Kidney epithelial cell (primary cell): ENCODE data around the gene TMEM80. TPM values are rescaled to one million over a fixed set of nuclear protein-coding genes. Genes with fewer than 3 reads are reported as not detected.

ENCODE experiments used
- DNase-seq: peaks from one replicate; pipeline ENCODE4 v3.0.0-alpha.2; 2010; ENCODE audit warnings: low read depth
- H3K27me3 ChIP-seq: 2 replicates; pipeline ENCODE4 v1.6.0; 2011; ENCODE audit warnings: low read length; ENCODE audit not compliant: control insufficient read depth, insufficient read depth
- H3K36me3 ChIP-seq: 2 replicates; pipeline ENCODE4 v1.5.1; 2011; ENCODE audit warnings: low read length; ENCODE audit not compliant: control insufficient read depth, insufficient read depth
- H3K4me3 ChIP-seq: 2 replicates; pipeline ENCODE4 v1.5.1; 2011; ENCODE audit warnings: low read depth, mild to moderate bottlenecking, control low read depth, low read length
- total RNA-seq: library from RNA; depleted of rRNA; stranded (reverse); fragments of >200 nt; gene quantifications from 2 replicates; pipeline ENCODE4 v1.2.3, GENCODE V29; 2015
- TF ChIP-seq, protein P1 (sequence below): IDR thresholded peaks from 2 replicates; pipeline ENCODE4 v1.5.1; 2011; ENCODE audit warnings: mild to moderate bottlenecking, moderate library complexity, low read length, control low read depth, inconsistent platforms; ENCODE audit not compliant: insufficient read depth, poor library complexity, severe bottlenecking

The TMEM80 gene
- total RNA-seq, 1 donor from 2014 or later: 28.5 TPM

DNA sequence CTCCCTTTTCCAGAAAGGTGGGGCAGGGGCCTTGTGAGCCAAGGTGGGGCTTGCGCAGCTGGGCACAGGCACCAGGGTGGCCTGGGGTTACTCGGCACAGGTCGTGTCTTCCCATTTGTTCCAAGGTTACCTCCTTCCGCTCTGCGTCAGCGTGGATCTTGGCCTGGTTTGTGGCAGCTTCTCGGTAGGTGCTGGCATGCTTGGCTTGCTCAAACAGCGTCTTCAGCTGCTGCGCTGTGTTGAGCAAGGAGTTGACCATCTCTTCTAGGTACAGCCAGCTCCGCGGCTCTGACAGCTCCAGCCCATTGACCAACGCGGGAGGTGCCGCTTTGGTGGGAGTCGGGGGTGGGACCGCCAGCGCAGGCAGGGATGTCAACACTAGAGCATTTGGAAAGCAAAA is 21.2 kb upstream of the TMEM80 start:
- peaks cover 2% of the 10 kb centered on the region for H3K36me3 ChIP-seq
- H3K4me3 ChIP-seq: no peak overlapping the region
- DNase-seq: no peak
- no peaks in the 10 kb centered on the region for H3K27me3 ChIP-seq
- TF ChIP-seq, protein P1, sequence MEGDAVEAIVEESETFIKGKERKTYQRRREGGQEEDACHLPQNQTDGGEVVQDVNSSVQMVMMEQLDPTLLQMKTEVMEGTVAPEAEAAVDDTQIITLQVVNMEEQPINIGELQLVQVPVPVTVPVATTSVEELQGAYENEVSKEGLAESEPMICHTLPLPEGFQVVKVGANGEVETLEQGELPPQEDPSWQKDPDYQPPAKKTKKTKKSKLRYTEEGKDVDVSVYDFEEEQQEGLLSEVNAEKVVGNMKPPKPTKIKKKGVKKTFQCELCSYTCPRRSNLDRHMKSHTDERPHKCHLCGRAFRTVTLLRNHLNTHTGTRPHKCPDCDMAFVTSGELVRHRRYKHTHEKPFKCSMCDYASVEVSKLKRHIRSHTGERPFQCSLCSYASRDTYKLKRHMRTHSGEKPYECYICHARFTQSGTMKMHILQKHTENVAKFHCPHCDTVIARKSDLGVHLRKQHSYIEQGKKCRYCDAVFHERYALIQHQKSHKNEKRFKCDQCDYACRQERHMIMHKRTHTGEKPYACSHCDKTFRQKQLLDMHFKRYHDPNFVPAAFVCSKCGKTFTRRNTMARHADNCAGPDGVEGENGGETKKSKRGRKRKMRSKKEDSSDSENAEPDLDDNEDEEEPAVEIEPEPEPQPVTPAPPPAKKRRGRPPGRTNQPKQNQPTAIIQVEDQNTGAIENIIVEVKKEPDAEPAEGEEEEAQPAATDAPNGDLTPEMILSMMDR: no peak

DNA sequence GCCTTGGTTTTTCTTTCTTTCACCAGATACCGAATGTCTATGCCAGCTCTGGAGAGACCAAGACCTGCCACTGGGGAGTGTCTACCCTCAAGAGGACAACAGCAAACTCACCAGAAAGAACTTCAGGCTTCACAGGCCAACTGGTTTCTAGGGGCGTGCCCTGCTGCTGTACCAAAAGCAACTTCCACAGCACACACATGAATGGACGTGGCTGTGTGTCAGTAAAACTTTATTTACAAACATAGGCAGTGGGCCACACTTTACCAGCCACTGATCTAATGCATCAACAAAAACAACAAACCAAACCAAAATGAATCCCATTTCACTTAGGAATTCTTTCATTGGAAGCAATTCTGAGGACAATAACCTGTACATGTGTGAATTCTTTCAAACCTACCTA is 17.3 kb upstream of the TMEM80 start:
- TF ChIP-seq, protein P1: no peak
- Histone ChIP-seq H3K4me3 (no peak overlapping the region), H3K27me3 (no peaks in the 10 kb centered on the region), H3K36me3 (peaks cover 1% of the 10 kb centered on the region)
- DNase-seq: no peak

DNA sequence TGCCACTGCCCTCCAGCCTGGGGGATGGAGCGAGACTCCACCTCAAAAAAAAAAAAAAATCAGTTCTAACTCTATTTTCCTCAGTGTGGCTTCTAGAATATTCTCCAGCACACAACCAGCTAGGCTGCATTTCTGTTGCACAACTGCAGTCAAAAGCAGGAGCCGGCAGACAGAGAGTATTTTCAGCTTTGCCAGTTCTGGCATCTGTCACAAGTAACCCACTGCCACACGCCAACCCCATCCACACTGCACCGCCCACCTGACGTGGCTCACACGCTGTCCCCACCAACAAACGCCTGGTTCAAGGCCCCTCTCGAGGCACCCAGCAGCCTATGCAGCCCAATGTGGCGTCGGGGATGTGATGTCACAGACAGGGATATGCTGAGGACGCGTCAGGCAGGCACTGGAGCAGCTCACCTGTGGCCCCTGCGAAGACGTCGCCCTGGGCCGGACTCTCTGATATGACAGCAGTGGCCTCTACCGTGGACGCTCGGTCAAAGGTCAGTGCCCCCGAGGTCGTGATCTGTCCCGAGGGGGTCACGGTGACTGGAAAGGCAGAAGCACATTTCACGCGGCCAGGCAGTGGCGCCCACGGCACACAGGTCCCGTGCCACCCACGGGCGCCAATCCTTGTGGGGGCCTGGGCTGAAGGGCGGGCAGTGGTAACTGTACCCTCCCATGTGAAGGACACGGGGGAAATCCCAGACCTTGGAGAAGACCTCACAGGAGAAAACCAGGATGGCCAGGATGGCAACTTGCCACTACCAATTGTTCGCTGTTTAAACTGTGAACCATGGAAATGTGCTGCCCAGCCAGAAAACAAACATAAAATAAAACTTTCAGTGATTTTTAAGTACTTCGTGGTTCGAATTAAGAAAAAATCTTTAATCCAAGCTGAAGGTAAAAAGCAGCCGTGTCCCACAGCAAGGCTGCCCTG is 16.1 kb upstream of the TMEM80 start:
- TF ChIP-seq, protein P1: no peak
- Histone ChIP-seq H3K4me3 (no peak overlapping the region), H3K36me3 (no peaks in the 10 kb centered on the region), H3K27me3 (no peaks in the 10 kb centered on the region)
- DNase-seq: no peak

DNA sequence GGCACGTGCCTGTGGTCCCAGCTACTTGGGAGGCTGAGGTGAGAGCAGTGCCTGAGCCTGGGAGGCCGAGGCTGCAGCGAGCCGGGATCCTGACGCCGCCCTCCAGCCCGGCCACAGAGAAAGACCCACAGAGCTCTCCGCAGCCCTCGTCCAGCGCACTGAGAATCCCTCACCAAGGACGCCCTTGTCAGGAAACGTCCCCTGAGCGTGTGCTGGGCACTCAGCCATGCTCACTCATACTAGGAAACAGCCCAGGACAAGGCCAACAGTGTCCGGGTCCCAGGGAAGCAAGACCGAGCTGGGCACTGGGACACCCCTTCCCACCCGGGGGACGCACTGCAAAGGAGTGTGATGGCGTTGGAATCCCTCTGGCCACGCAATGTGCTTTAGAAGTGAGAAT is 15.1 kb upstream of the TMEM80 start:
- H3K36me3 ChIP-seq: no peaks in the 10 kb centered on the region
- no peak overlapping the region for H3K4me3 ChIP-seq
- TF ChIP-seq, protein P1: no peak
- no peaks in the 10 kb centered on the region for H3K27me3 ChIP-seq
- no peak for DNase-seq

DNA sequence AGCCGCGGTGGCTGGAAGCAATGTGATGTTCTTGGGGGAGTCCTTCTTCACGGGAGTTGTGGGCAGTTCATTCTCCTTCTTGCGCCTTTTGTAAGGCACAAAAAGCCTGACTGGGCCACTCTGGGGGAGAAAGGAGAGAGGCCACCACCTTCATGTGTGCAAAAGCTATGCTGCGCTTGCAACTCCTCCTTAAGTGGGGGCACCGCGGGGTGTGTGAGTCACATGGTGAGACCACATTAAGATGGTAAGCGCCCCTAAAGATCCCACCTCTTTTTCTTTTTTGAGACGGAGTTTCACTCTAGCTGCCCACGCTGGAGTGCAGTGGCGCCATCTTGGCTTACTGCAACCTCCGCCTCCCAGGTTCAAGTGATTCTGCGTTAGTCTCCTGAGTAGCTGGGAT is 14.6 kb upstream of the TMEM80 start:
- Histone ChIP-seq H3K36me3 (no peaks in the 10 kb centered on the region), H3K4me3 (no peak overlapping the region), H3K27me3 (no peaks in the 10 kb centered on the region)
- DNase-seq: no peak
- TF ChIP-seq, protein P1: no peak
